GM12872 (cell line): ENCODE measurements around the gene SPEN.

Source experiments
- TF ChIP-seq, protein P1 (sequence below): IDR thresholded peaks from 3 replicates; pipeline ENCODE4 v1.5.1; 2011; ENCODE audit warnings: low read depth, mild to moderate bottlenecking, low read length, moderate library complexity; ENCODE audit not compliant: insufficient read depth

SPEN gene

DNA sequence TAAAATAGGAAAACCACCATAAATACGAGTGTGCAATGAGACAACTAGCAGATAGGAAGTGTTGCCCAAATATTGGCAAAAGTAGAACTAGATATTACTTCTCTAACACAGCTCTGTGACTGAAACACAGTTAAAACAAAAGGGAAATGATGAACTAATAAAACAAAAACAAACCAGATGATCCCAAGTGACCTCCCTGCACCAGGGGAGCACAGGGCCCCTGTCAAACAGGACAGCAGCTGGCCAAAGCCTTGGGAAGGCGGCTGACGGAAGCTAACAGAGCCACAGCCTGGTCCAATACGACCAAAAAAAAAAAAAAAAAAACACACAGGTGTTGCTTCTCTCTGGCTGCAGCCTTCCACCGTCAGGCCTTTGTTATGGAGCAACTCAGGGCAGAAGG is 110.6 kb downstream of the SPEN start:
- TF ChIP-seq, protein P1, sequence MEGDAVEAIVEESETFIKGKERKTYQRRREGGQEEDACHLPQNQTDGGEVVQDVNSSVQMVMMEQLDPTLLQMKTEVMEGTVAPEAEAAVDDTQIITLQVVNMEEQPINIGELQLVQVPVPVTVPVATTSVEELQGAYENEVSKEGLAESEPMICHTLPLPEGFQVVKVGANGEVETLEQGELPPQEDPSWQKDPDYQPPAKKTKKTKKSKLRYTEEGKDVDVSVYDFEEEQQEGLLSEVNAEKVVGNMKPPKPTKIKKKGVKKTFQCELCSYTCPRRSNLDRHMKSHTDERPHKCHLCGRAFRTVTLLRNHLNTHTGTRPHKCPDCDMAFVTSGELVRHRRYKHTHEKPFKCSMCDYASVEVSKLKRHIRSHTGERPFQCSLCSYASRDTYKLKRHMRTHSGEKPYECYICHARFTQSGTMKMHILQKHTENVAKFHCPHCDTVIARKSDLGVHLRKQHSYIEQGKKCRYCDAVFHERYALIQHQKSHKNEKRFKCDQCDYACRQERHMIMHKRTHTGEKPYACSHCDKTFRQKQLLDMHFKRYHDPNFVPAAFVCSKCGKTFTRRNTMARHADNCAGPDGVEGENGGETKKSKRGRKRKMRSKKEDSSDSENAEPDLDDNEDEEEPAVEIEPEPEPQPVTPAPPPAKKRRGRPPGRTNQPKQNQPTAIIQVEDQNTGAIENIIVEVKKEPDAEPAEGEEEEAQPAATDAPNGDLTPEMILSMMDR: no peak

DNA sequence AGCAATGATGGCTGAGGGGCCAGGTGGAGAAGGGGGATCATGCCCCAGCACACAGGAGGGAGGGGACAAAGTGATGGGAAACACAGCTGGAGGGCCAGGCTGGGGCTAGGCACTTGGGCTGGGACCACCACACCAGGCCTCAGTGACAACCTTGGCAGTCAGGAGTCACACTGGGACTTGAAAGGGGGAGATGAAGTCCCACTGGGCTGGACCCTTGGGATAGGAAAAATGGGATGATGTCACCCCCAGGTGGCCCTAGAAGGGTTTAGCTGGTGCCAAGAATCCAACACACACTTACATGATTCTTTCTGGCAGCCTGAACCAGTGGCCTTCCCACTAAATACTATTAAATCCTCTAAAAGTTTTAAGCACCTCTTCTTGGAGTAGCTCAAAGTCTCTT is 111.3 kb downstream of the SPEN start:
- TF ChIP-seq, protein P1: no peak

DNA sequence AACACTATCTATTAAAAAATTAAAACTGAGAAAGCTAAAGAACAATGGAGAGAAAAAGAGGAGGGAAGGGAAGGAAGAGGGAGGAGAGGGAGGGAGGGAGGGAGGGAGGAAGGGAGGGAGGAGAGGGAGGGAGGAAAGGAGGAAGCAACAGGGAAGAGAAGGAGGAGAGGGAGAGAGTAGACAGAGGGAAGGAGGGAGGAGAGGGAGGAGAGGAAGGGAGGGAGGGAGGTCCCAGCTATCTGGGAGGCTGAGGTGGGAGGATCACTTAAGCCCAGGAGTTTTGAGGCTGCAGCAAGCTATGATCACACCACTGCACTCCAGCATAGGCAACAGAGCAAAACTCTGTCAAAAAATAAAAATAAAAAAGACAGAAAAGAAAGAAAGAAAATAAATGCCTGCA is 111.9 kb downstream of the SPEN start:
- TF ChIP-seq, protein P1: no peak

DNA sequence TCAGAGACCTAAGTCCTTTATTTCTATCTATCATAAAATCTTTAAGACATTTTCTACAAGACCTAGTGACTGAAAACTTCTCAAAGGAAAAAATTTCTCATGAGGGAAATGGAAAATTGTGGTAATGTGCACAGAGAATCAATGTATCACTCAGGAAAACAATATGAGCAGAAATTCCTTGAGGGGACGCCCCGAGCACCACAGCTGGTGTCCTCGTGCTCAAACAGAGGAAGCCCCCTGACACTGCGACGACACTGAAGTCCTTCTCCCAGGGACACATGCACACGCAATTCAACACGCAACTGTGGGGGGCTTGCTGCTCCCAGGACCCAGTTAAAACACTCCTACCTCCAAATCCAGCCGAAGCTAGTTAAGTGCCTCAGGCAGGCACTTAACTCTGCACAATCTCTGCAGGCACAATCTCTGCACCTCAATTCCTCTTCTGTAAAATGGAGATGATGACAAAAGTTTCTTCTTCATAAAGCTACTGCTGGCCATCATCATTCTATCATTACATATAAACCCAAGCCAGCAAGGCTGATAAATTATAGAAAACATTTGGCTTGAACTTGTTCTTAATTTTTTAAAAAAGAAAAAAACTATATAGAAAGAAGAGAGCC is 112.4 kb downstream of the SPEN start:
- TF ChIP-seq, protein P1: no peak

DNA sequence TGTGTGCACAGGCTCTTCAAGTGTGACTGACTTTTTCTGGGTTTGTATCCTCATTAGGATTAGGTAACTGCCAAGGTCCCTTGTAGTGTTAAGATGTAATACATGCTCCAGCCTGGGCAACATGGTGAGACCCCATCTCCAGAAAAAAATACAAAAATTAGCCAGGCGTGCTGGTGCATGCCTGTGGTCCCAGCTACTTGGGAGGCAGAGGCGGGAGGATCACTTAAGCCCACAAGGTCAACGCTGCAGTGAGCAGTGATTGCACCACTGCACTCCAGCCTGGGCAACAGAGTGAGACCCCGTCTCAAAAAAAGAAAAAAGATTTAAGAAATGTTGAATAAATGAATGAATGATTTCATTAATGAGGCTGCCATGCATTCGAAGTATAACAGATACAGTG is 113.3 kb downstream of the SPEN start:
- TF ChIP-seq, protein P1: no peak

DNA sequence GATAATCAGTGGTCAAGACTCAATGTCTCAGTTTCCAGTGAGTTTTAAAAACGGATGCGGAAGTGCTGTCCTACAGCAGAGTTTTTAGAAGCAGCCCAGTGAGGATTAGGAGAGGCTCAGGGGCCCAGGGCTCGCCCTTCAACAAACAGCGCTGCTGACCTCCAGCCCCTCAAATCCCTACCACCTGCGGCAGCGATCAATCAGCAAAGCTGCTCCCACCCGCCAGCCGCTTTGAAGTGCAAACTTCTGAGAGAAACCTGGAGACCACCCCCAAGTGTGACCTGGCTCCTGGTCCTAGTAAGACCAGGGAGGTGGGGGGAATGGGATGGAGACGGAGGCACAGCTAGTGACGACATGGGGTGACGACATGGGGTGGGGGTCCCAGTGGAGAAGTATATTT is 114.0 kb downstream of the SPEN start:
- TF ChIP-seq, protein P1: no peak

DNA sequence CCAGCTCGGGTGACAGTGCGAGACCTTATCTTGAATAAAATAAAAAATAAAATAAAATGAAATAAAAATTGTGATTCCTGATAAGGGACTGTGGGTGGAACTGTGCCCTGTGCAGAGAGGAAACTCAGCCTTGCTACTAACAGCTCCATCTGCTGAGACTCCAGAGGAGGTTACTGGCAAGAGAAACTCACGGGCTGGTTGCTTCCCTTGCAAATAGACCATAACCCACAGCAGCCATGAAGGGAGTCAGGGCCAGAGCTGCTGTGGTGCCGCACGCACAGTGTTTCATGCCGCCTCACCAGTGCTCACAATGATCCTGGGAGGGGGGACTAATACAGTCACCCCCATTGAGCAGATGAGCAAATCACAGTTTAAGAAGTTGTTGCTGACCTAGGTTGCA is 114.7 kb downstream of the SPEN start:
- TF ChIP-seq, protein P1: no peak
